HEK293 (cell line): ENCODE measurements around the gene STMP1.

Experiments
- CTCF ChIA-PET: fragments of 350-600 bp; formaldehyde crosslinking; extraction: SDS; loops from one replicate; lab custom pipeline; 2021; ENCODE audit warnings: antibody characterized with exemption; lab: Yijun Ruan, JAX
- POLR2A ChIA-PET: fragments of 300-600 bp; formaldehyde crosslinking; extraction: SDS; loops from one replicate; lab custom pipeline; 2020; ENCODE audit warnings: antibody characterized with exemption, inconsistent platforms; lab: Yijun Ruan, JAX
- H3K27ac ChIP-seq: fragments of 200-500 bp; sonication (Bioruptor generic); 2 replicates; pipeline ENCODE4 v1.5.1; 2014; ENCODE audit warnings: low read depth, low read length, control low read depth, inconsistent platforms; ENCODE audit errors: extremely low read depth
- H3K36me3 ChIP-seq, 2 experiments: fragments of 200-500 bp in 1 of 2; sonication (Bioruptor generic) in 1 of 2; 1 replicate in 1 of 2; 2 replicates in 1 of 2; pipeline ENCODE4 v1.5.1; 2014 to 2017; ENCODE audit warnings: inconsistent platforms in 2 of 2, low read length in 2 of 2; ENCODE audit not compliant: control insufficient read depth in 2 of 2, insufficient read depth in 1 of 2
- H3K4me1 ChIP-seq: fragments of 200-500 bp; sonication (Bioruptor generic); 2 replicates; pipeline ENCODE4 v1.5.1; 2014; ENCODE audit warnings: mild to moderate bottlenecking, low read length, inconsistent platforms; ENCODE audit not compliant: control insufficient read depth, insufficient read depth
- H3K4me3 ChIP-seq: 2 replicates; pipeline ENCODE4 v1.5.1; 2011; ENCODE audit warnings: low read depth, mild to moderate bottlenecking, control low read depth, low read length, moderate library complexity
- H3K9me3 ChIP-seq: fragments of 200-500 bp; sonication (Bioruptor generic); 2 replicates; pipeline ENCODE4 v1.5.1; 2014; ENCODE audit warnings: low read depth, low read length, inconsistent platforms; ENCODE audit not compliant: control insufficient read depth, insufficient read depth
- EGR2 ChIP-seq: fragments of 450-650 bp; formaldehyde crosslinking; IDR thresholded peaks from 2 replicates; pipeline ENCODE4 v1.5.1; 2016; ENCODE audit warnings: low read depth, missing biosample characterization, missing genetic modification characterization
- FEZF1 ChIP-seq: fragments of 450-650 bp; formaldehyde crosslinking; IDR thresholded peaks from 2 replicates; pipeline ENCODE4 v1.5.1; 2016; ENCODE audit warnings: missing biosample characterization, missing genetic modification characterization
- GLI2 ChIP-seq: fragments of 450-650 bp; formaldehyde crosslinking; IDR thresholded peaks from 2 replicates; pipeline ENCODE4; 2017; ENCODE audit warnings: missing biosample characterization, missing genetic modification characterization, low read depth, borderline replicate concordance
- KLF1 ChIP-seq: fragments of 450-650 bp; formaldehyde crosslinking; IDR thresholded peaks from 2 replicates; pipeline ENCODE4 v1.5.1; 2016; ENCODE audit warnings: missing biosample characterization, missing genetic modification characterization
- OSR2 ChIP-seq: fragments of 450-650 bp; formaldehyde crosslinking; IDR thresholded peaks from 2 replicates; pipeline ENCODE4 v1.5.1; 2016; ENCODE audit warnings: missing biosample characterization, missing genetic modification characterization
- SCRT1 ChIP-seq: fragments of 450-650 bp; formaldehyde crosslinking; IDR thresholded peaks from 2 replicates; pipeline ENCODE4 v1.5.1; 2016; ENCODE audit warnings: missing biosample characterization, missing genetic modification characterization, borderline replicate concordance
- TCF7L2 ChIP-seq: IDR thresholded peaks from 2 replicates; pipeline ENCODE4 v1.6.1; 2011; ENCODE audit warnings: low read depth, mild to moderate bottlenecking, inconsistent platforms, low read length, moderate library complexity, borderline replicate concordance
- ZFHX2 ChIP-seq: fragments of 450-650 bp; formaldehyde crosslinking; conservative IDR thresholded peaks from 2 replicates; pipeline ENCODE4 v1.5.1; 2016; ENCODE audit warnings: missing biosample characterization, missing genetic modification characterization
- ZNF121 ChIP-seq: fragments of 450-650 bp; formaldehyde crosslinking; IDR thresholded peaks from 2 replicates; pipeline ENCODE4 v1.5.1; 2016; ENCODE audit warnings: missing biosample characterization, missing genetic modification characterization
- ZNF138 ChIP-seq: fragments of 450-650 bp; formaldehyde crosslinking; IDR thresholded peaks from 2 replicates; pipeline ENCODE4 v1.5.1; 2016; ENCODE audit warnings: missing biosample characterization, missing genetic modification characterization, borderline replicate concordance
- ZNF423 ChIP-seq: fragments of 450-650 bp; formaldehyde crosslinking; IDR thresholded peaks from 2 replicates; pipeline ENCODE4 v1.5.1; 2016; ENCODE audit warnings: missing biosample characterization, missing genetic modification characterization
- ZNF433 ChIP-seq: fragments of 450-650 bp; formaldehyde crosslinking; IDR thresholded peaks from 2 replicates; pipeline ENCODE4 v1.5.1; 2016; ENCODE audit warnings: missing biosample characterization, missing genetic modification characterization, low read depth
- ZNF571 ChIP-seq: fragments of 450-650 bp; formaldehyde crosslinking; IDR thresholded peaks from 2 replicates; pipeline ENCODE4 v1.5.0; 2017; ENCODE audit warnings: missing biosample characterization, missing genetic modification characterization
- ZNF600 ChIP-seq: fragments of 450-650 bp; formaldehyde crosslinking; IDR thresholded peaks from 2 replicates; pipeline ENCODE4 v1.5.1; 2016; ENCODE audit warnings: missing biosample characterization, missing genetic modification characterization
- ZNF626 ChIP-seq: fragments of 450-650 bp; sonication (Bioruptor Pico); formaldehyde crosslinking; IDR thresholded peaks from 2 replicates; pipeline ENCODE4 v1.5.1; 2018; ENCODE audit warnings: missing biosample characterization, missing genetic modification characterization, inconsistent platforms
- ZNF629 ChIP-seq: fragments of 450-650 bp; formaldehyde crosslinking; IDR thresholded peaks from 2 replicates; pipeline ENCODE4 v1.5.1; 2017; ENCODE audit warnings: missing biosample characterization, missing genetic modification characterization
- TF ChIP-seq, protein P1 (sequence below): fragments of 450-650 bp; formaldehyde crosslinking; IDR thresholded peaks from 2 replicates; pipeline ENCODE4 v1.5.0; 2017; ENCODE audit warnings: missing biosample characterization, missing genetic modification characterization, borderline replicate concordance
- TF ChIP-seq, protein P2 (sequence below): fragments of 450-650 bp; formaldehyde crosslinking; IDR thresholded peaks from 2 replicates; pipeline ENCODE4 v1.5.1; 2016; ENCODE audit warnings: missing biosample characterization, missing genetic modification characterization
- TF ChIP-seq, protein P3 (sequence below): fragments of 450-650 bp; formaldehyde crosslinking; IDR thresholded peaks from 2 replicates; pipeline ENCODE4 v1.5.1; 2016; ENCODE audit warnings: missing biosample characterization, missing genetic modification characterization
- TF ChIP-seq, protein P4 (sequence below): fragments of 450-650 bp; formaldehyde crosslinking; IDR thresholded peaks from 2 replicates; pipeline ENCODE4 v1.5.1; 2017; ENCODE audit warnings: missing biosample characterization, missing genetic modification characterization
- TF ChIP-seq, protein P5 (sequence below): fragments of 450-650 bp; IDR thresholded peaks from 2 replicates; pipeline ENCODE4 v1.5.1; 2018; ENCODE audit warnings: missing biosample characterization, mild to moderate bottlenecking, missing genetic modification characterization
- TF ChIP-seq, protein P6 (sequence below): fragments of 450-650 bp; formaldehyde crosslinking; IDR thresholded peaks from 2 replicates; pipeline ENCODE4 v1.5.1; 2016; ENCODE audit warnings: missing biosample characterization, missing genetic modification characterization

The STMP1 gene

DNA sequence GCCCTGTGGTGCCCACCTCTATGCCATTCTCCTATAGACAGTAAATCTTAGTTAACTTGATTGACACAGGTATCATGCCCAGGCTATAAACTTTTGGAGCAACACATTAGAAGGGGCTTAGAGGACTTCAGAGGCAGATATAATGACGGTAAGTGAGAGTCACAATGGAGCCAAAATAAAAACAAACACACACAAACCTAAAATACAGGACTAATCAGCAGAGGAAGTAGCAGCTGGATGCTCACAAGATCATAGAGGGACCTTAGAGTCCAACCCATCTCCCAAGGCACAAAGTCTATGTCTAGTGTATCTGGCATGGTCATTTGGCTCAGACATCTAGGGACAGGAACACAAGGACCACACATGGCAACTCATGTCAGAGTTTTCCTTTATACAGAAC lies 53.4 kb downstream of the STMP1 start:
- H3K4me3 ChIP-seq = no peak overlapping the region
- ChIA-PET POLR2A (no interaction called here), CTCF (interaction anchor here (1.1 to 1.8 kb wide), 2 partner anchors 11 to 43 kb away, joined by 5 to 6 read pairs; no protein-coding TSS in a partner anchor)
- peaks cover 0 to 29% of the 10 kb centered on the region in 2 experiments; a peak in 1 of 3 replicates for H3K36me3 ChIP-seq
- no peaks in the 10 kb centered on the region for H3K9me3 ChIP-seq
- H3K27ac ChIP-seq = peak overlapping the region; percentile 11; the same call in 1 of the 2 replicates
- H3K4me1 ChIP-seq = peaks cover 10% of the 10 kb centered on the region
- TF ChIP-seq FEZF1 (tag by site-specific recombination) (peak; percentile 55; the same call in 1 of the 2 replicates), OSR2 (tag by site-specific recombination) (peak; percentile 48; the same call in 1 of the 2 replicates), GLI2 (tag by site-specific recombination) (no peak)

DNA sequence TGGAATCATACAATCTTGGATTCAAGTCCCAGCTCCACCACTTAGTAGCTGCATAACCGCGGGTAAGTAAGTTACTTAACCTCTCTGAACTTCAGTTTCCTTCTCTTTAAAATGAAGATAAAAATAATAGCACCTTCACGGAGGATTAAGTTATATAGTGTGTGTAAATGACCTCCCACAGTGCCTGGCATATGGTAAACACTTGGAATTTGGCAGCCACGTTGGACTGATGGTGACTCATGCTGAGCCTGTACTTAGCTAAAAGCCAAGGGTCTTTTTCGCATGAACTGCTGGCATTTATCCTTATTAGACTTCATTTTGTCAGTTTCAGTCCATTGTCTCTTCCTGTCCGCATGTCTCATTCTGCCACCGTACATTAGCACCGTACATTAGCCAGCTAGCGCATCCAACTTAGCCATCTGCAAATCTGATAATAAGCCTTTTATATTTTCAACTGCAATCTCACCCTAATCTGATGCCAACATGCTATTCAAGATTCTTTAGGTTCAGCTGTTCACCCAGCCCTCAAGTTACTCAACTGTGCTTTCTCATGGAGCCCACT lies 54.4 kb downstream of the STMP1 start:
- ChIA-PET CTCF (interaction anchor here (1.0 to 1.8 kb wide), 4 partner anchors 9 to 546 kb away, joined by 3 to 6 read pairs (median 4); partner anchors contain the start of gene CYREN), POLR2A (interaction anchor here (0.9 to 1.3 kb wide), 5 partner anchors 12 to 55 kb away, joined by 3 to 12 read pairs (median 4); partner anchors contain the start of gene STMP1)
- Histone ChIP-seq H3K4me3 (no peak overlapping the region), H3K36me3 (peaks cover 0 to 39% of the 10 kb centered on the region in 2 experiments; a peak in 1 of 3 replicates), H3K4me1 (peaks cover 10% of the 10 kb centered on the region), H3K9me3 (no peaks in the 10 kb centered on the region), H3K27ac (peak overlapping the region; percentile 6; the same call in 1 of the 2 replicates)
- TF ChIP-seq, protein P1, sequence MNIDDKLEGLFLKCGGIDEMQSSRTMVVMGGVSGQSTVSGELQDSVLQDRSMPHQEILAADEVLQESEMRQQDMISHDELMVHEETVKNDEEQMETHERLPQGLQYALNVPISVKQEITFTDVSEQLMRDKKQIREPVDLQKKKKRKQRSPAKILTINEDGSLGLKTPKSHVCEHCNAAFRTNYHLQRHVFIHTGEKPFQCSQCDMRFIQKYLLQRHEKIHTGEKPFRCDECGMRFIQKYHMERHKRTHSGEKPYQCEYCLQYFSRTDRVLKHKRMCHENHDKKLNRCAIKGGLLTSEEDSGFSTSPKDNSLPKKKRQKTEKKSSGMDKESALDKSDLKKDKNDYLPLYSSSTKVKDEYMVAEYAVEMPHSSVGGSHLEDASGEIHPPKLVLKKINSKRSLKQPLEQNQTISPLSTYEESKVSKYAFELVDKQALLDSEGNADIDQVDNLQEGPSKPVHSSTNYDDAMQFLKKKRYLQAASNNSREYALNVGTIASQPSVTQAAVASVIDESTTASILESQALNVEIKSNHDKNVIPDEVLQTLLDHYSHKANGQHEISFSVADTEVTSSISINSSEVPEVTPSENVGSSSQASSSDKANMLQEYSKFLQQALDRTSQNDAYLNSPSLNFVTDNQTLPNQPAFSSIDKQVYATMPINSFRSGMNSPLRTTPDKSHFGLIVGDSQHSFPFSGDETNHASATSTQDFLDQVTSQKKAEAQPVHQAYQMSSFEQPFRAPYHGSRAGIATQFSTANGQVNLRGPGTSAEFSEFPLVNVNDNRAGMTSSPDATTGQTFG (tag by site-specific recombination) = no peak
- TF ChIP-seq, protein P2, sequence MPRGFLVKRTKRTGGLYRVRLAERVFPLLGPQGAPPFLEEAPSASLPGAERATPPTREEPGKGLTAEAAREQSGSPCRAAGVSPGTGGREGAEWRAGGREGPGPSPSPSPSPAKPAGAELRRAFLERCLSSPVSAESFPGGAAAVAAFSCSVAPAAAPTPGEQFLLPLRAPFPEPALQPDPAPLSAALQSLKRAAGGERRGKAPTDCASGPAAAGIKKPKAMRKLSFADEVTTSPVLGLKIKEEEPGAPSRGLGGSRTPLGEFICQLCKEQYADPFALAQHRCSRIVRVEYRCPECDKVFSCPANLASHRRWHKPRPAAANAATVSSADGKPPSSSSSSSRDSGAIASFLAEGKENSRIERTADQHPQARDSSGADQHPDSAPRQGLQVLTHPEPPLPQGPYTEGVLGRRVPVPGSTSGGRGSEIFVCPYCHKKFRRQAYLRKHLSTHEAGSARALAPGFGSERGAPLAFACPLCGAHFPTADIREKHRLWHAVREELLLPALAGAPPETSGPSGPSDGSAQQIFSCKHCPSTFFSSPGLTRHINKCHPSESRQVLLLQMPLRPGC = peak; percentile 96
- TF ChIP-seq ZNF629 (tag by site-specific recombination) = peak; percentile 94
- TF ChIP-seq, protein P3, sequence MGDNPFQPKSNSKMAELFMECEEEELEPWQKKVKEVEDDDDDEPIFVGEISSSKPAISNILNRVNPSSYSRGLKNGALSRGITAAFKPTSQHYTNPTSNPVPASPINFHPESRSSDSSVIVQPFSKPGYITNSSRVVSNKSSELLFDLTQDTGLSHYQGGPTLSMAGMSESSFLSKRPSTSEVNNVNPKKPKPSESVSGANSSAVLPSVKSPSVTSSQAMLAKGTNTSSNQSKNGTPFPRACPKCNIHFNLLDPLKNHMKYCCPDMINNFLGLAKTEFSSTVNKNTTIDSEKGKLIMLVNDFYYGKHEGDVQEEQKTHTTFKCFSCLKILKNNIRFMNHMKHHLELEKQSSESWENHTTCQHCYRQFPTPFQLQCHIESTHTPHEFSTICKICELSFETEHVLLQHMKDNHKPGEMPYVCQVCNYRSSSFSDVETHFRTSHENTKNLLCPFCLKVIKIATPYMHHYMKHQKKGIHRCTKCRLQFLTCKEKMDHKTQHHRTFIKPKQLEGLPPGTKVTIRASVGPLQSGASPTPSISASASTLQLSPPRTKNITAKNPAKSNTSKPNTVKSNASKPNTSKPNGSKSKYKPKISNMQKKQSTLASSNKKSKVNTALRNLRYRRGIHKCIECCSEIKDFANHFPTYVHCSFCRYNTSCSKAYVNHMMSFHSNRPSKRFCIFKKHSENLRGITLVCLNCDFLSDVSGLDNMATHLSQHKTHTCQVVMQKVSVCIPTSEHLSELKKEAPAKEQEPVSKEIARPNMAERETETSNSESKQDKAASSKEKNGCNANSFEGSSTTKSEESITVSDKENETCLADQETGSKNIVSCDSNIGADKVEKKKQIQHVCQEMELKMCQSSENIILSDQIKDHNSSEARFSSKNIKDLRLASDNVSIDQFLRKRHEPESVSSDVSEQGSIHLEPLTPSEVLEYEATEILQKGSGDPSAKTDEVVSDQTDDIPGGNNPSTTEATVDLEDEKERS = no peak
- TF ChIP-seq, protein P4, sequence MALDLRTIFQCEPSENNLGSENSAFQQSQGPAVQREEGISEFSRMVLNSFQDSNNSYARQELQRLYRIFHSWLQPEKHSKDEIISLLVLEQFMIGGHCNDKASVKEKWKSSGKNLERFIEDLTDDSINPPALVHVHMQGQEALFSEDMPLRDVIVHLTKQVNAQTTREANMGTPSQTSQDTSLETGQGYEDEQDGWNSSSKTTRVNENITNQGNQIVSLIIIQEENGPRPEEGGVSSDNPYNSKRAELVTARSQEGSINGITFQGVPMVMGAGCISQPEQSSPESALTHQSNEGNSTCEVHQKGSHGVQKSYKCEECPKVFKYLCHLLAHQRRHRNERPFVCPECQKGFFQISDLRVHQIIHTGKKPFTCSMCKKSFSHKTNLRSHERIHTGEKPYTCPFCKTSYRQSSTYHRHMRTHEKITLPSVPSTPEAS (tag by site-specific recombination) = peak; percentile 71
- TF ChIP-seq SCRT1 (tag by site-specific recombination) = peak; percentile 67; the same call in 1 of the 2 replicates
- TF ChIP-seq, protein P5, sequence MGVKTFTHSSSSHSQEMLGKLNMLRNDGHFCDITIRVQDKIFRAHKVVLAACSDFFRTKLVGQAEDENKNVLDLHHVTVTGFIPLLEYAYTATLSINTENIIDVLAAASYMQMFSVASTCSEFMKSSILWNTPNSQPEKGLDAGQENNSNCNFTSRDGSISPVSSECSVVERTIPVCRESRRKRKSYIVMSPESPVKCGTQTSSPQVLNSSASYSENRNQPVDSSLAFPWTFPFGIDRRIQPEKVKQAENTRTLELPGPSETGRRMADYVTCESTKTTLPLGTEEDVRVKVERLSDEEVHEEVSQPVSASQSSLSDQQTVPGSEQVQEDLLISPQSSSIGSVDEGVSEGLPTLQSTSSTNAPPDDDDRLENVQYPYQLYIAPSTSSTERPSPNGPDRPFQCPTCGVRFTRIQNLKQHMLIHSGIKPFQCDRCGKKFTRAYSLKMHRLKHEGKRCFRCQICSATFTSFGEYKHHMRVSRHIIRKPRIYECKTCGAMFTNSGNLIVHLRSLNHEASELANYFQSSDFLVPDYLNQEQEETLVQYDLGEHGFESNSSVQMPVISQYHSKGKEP = peak; percentile 95
- TF ChIP-seq KLF1 (tag by site-specific recombination) = no peak
- TF ChIP-seq ZNF571 (tag by site-specific recombination) = no peak
- TF ChIP-seq ZNF138 (tag by site-specific recombination) = no peak
- TF ChIP-seq TCF7L2 = peak; percentile 92
- no peak for TF ChIP-seq EGR2 (tag by site-specific recombination)
- TF ChIP-seq ZNF433 (tag by site-specific recombination) = no peak
- TF ChIP-seq ZNF600 (tag by site-specific recombination) = peak; percentile 96
- TF ChIP-seq ZFHX2 (tag by site-specific recombination) = no peak
- TF ChIP-seq, protein P6, sequence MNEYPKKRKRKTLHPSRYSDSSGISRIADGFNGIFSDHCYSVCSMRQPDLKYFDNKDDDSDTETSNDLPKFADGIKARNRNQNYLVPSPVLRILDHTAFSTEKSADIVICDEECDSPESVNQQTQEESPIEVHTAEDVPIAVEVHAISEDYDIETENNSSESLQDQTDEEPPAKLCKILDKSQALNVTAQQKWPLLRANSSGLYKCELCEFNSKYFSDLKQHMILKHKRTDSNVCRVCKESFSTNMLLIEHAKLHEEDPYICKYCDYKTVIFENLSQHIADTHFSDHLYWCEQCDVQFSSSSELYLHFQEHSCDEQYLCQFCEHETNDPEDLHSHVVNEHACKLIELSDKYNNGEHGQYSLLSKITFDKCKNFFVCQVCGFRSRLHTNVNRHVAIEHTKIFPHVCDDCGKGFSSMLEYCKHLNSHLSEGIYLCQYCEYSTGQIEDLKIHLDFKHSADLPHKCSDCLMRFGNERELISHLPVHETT (tag by site-specific recombination) = peak; percentile 98
- peak; percentile 72; the same call in 1 of the 2 replicates for TF ChIP-seq ZNF423
- TF ChIP-seq ZNF121 = peak; percentile 40; the same call in 1 of the 2 replicates
- no peak for TF ChIP-seq ZNF626 (tag by site-specific recombination)
